ENCODE measurements around the gene TSPAN14.

DNA sequence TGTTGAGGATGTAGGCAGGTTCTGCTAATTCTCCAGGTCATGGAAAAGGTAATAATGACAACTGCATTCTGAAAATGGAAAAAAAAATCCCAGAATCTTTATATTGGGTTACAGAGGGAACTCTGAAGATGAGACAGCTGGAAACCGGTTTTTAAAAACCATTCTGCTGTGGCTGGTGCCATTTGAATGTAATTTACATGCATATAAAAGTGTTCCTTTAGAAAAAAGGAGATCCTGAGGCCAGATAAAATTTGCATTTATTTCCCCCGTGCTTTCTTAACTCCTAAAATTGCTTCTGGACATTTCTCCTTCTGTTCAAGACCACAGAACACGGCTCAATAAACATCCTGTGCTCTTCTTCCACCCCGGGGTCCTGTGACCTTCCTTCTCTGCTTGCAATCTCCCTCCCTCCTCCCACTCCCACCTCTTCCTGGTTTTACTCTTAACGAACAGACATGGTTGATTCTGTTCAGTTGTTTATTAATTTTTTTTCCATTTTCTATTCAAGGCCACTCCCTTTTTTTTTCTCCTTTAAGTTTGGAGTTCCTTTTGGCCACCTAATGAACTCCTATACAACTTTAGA, 125.2 kb downstream of the TSPAN14 start:
- TF ChIP-seq TAF1 (conservative IDR thresholded peaks at IDR 0.05) (no peak), FOXA2 (IDR thresholded peaks at IDR 0.05) (no peak)
- TF ChIP-seq, protein P1, sequence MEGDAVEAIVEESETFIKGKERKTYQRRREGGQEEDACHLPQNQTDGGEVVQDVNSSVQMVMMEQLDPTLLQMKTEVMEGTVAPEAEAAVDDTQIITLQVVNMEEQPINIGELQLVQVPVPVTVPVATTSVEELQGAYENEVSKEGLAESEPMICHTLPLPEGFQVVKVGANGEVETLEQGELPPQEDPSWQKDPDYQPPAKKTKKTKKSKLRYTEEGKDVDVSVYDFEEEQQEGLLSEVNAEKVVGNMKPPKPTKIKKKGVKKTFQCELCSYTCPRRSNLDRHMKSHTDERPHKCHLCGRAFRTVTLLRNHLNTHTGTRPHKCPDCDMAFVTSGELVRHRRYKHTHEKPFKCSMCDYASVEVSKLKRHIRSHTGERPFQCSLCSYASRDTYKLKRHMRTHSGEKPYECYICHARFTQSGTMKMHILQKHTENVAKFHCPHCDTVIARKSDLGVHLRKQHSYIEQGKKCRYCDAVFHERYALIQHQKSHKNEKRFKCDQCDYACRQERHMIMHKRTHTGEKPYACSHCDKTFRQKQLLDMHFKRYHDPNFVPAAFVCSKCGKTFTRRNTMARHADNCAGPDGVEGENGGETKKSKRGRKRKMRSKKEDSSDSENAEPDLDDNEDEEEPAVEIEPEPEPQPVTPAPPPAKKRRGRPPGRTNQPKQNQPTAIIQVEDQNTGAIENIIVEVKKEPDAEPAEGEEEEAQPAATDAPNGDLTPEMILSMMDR (IDR thresholded peaks at IDR 0.05; ENCODE audit: low read depth, low read length, missing input control), result no peak
